Endodermal cell (in vitro differentiated cells): ENCODE measurements around the gene MYH7. TPM values are rescaled to one million over a fixed set of nuclear protein-coding genes. Genes with fewer than 3 reads are reported as not detected.

Experiments used
- DNase-seq: peaks from one replicate; pipeline ENCODE4 v3.0.0-alpha.2; 2017
- H3K27ac ChIP-seq: 2 replicates; pipeline ENCODE4 v1.5.1; 2013; ENCODE audit warnings: mild to moderate bottlenecking, low read depth, low read length, moderate library complexity
- H3K27me3 ChIP-seq: 2 replicates; pipeline ENCODE4 v1.6.1; 2013; ENCODE audit warnings: mild to moderate bottlenecking, low read length, moderate library complexity; ENCODE audit not compliant: insufficient read depth, control insufficient read depth, poor library complexity, severe bottlenecking
- H3K36me3 ChIP-seq: 2 replicates; pipeline ENCODE4 v1.7.0; 2013; ENCODE audit warnings: mild to moderate bottlenecking, low read length, moderate library complexity; ENCODE audit not compliant: control insufficient read depth, insufficient read depth
- H3K4me1 ChIP-seq: one replicate; pipeline ENCODE4 v1.7.0; 2013; ENCODE audit warnings: low read length; ENCODE audit not compliant: control insufficient read depth, insufficient read depth
- H3K4me3 ChIP-seq: 2 replicates; pipeline ENCODE4 v1.5.1; 2013; ENCODE audit warnings: mild to moderate bottlenecking, low read length, moderate library complexity
- H3K9ac ChIP-seq: 2 replicates; pipeline ENCODE4 v1.6.1; 2013; ENCODE audit warnings: mild to moderate bottlenecking, low read length, moderate library complexity; ENCODE audit not compliant: poor library complexity, severe bottlenecking; ENCODE audit errors: extremely low read depth
- H3K9me3 ChIP-seq: 2 replicates; pipeline ENCODE4 v1.6.1; 2013; ENCODE audit warnings: mild to moderate bottlenecking, low read length, moderate library complexity; ENCODE audit not compliant: control insufficient read depth
- H3K27ac Mint-ChIP-seq: 2 replicates; pipeline ENCODE4 v1.8.0; 2020; ENCODE audit warnings: mixed read lengths
- H3K27me3 Mint-ChIP-seq: 2 replicates; pipeline ENCODE4 v1.8.0; 2021; ENCODE audit warnings: mild to moderate bottlenecking, mixed read lengths; ENCODE audit not compliant: insufficient read depth
- H3K36me3 Mint-ChIP-seq: 2 replicates; pipeline ENCODE4 v1.8.0; 2020; ENCODE audit warnings: low read depth, mixed read lengths
- H3K4me1 Mint-ChIP-seq: 2 replicates; pipeline ENCODE4 v1.8.0; 2020; ENCODE audit warnings: mixed read lengths
- H3K4me3 Mint-ChIP-seq: 2 replicates; pipeline ENCODE4 v1.8.0; 2020; ENCODE audit warnings: mild to moderate bottlenecking, moderate library complexity, mixed read lengths
- H3K9me3 Mint-ChIP-seq: 2 replicates; pipeline ENCODE4 v1.8.0; 2020; ENCODE audit warnings: mild to moderate bottlenecking, mixed read lengths
- CTCF ChIP-seq: fragments of 200-600 bp; sonication (generic); conservative IDR thresholded peaks from 2 replicates; pipeline ENCODE4 v1.5.0; 2021; ENCODE audit warnings: antibody characterized with exemption, mild to moderate bottlenecking
- WGBS, 2 experiments: methylation state at CpG; one replicate each; pipeline versions ENCODE4 v1.1.5 to v1.1.7; 2013; ENCODE audit warnings: missing lambda C conversion rate in 2 of 2, mixed read lengths in 1 of 2; ENCODE audit not compliant: insufficient coverage in 1 of 2, insufficient read length in 1 of 2; 5-methylcytosine and 5-hydroxymethylcytosine counted together
- total RNA-seq, 2 donors: library from RNA; stranded (reverse); fragmentation: NEBNext Ultra II Directional in 1 of 2; extraction: Animal tissue kit (Norgen Biotek cat#: 25700) in 1 of 2; gene quantifications; 2 replicates in 1 of 2; 3 replicates in 1 of 2; pipeline ENCODE4 v1.2.1, GENCODE V29; 2021

The MYH7 gene
- total RNA-seq, 2 donors from 2014 or later, result 0.55 TPM; not detected in 1

DNA sequence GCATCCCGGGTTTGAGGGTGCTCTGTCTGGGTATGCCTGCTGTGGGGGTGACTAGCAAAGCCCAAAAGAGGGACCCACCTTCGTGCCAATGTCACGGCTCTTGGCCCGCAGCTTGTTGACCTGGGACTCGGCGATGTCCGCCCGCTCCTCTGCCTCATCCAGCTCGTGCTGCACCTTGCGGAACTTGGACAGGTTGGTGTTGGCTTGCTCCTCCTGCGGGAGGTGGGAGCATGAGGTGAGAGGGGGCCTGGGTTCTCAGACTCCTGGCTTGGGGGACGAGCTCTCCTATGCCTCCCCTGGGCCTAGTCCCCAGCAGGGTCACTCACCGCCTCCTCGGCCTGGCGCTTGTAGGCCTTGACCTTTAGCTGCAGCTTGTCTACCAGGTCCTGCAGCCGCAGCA is 21.8 kb downstream of the MYH7 start:
- H3K4me3 ChIP-seq, result no peak overlapping the region
- whole genome bisulfite sequencing, 2 experiments, result 88 to 89% methylated on average over 3 to 16 of the region's 16 CpGs
- H3K4me1 ChIP-seq, result no peaks in the 10 kb centered on the region
- Mint-ChIP-seq H3K4me3 (no peak overlapping the region), H3K27ac (no peak overlapping the region), H3K9me3 (no peaks in the 10 kb centered on the region), H3K4me1 (no peaks in the 10 kb centered on the region), H3K36me3 (no peaks in the 10 kb centered on the region), H3K27me3 (peaks cover 18% of the 10 kb centered on the region)
- no peaks in the 10 kb centered on the region for H3K9me3 ChIP-seq
- H3K36me3 ChIP-seq, result no peaks in the 10 kb centered on the region
- no peak for TF ChIP-seq CTCF
- no peak overlapping the region for H3K27ac ChIP-seq
- no peak for DNase-seq
- H3K27me3 ChIP-seq, result no peaks in the 10 kb centered on the region
- H3K9ac ChIP-seq, result no peak overlapping the region

GRCh38 chr14:23411563-23412525 is 23.6 kb downstream of the MYH7 start:
- peaks cover 25% of the 10 kb centered on the region for H3K27me3 Mint-ChIP-seq
- H3K4me1 Mint-ChIP-seq, result no peaks in the 10 kb centered on the region
- no peaks in the 10 kb centered on the region for H3K4me1 ChIP-seq
- whole genome bisulfite sequencing, 2 experiments, result 91 to 98% methylated on average over 7 to 14 of the region's 14 CpGs
- no peak for DNase-seq
- no peaks in the 10 kb centered on the region for H3K36me3 Mint-ChIP-seq
- no peak overlapping the region for H3K9ac ChIP-seq
- no peaks in the 10 kb centered on the region for H3K36me3 ChIP-seq
- H3K4me3 ChIP-seq, result no peak overlapping the region
- H3K4me3 Mint-ChIP-seq, result no peak overlapping the region
- no peak overlapping the region for H3K27ac Mint-ChIP-seq
- H3K27ac ChIP-seq, result no peak overlapping the region
- no peaks in the 10 kb centered on the region for H3K9me3 ChIP-seq
- no peak for TF ChIP-seq CTCF
- H3K9me3 Mint-ChIP-seq, result no peaks in the 10 kb centered on the region
- no peaks in the 10 kb centered on the region for H3K27me3 ChIP-seq

GRCh38 chr14:23409966-23410635 is 25.4 kb downstream of the MYH7 start:
- peaks cover 27% of the 10 kb centered on the region for H3K27me3 Mint-ChIP-seq
- Histone ChIP-seq H3K9ac (no peak overlapping the region), H3K27me3 (peaks cover 8% of the 10 kb centered on the region), H3K9me3 (no peaks in the 10 kb centered on the region), H3K4me1 (no peaks in the 10 kb centered on the region), H3K36me3 (no peaks in the 10 kb centered on the region), H3K4me3 (no peak overlapping the region), H3K27ac (no peak overlapping the region)
- no peaks in the 10 kb centered on the region for H3K36me3 Mint-ChIP-seq
- no peak overlapping the region for H3K4me3 Mint-ChIP-seq
- 93 to 94% methylated on average over 5 to 13 of the region's 14 CpGs for WGBS, 2 experiments
- no peaks in the 10 kb centered on the region for H3K9me3 Mint-ChIP-seq
- no peak overlapping the region for H3K27ac Mint-ChIP-seq
- no peak for DNase-seq
- TF ChIP-seq CTCF, result no peak
- no peaks in the 10 kb centered on the region for H3K4me1 Mint-ChIP-seq
